GM13977 (cell line): Measurements from ENCODE around the gene CRMP1.
A peak's percentile ranks its signal among the peaks of the same experiment; 100 is the strongest.

ENCODE experiments used
- DNase-seq: peaks from one replicate; pipeline ENCODE4 v3.0.0; 2012; ENCODE audit warnings: low spot score
- CTCF ChIP-seq: IDR thresholded peaks from 2 replicates; pipeline ENCODE4 v1.5.1; 2012; ENCODE audit warnings: mild to moderate bottlenecking, control low read depth; ENCODE audit not compliant: insufficient read depth; ENCODE audit errors: extremely low read depth, missing control alignments
- in situ Hi-C: fragments of 300-500 bp; cut with MboI; formaldehyde crosslinking; loops from one replicate; pipeline ENCODE4 v1.12.0; 2022; ENCODE audit warnings: low sequenced_read_pairs, low pct_unique_long_range_greater_than_20kb, mixed read lengths, inconsistent platforms; ENCODE audit not compliant: unreplicated experiment

CRMP1 gene

GRCh38 chr4:5892323-5893003 is 423 bp downstream of the CRMP1 start:
- TF ChIP-seq CTCF = no peak
- DNase-seq = peak; percentile 24
- in situ Hi-C loops = no loop called here

GRCh38 chr4:5891563-5892322 is 1.1 kb downstream of the CRMP1 start:
- peak; percentile 31 for DNase-seq

GRCh38 chr4:5890063-5890727 is 2.7 kb downstream of the CRMP1 start:
- peak; percentile 43 for DNase-seq
- in situ Hi-C loops = no loop called here

More at GRCh38 chr4:5891563-5892322, 1.1 kb downstream of the CRMP1 start:
- in situ Hi-C loops = no loop called here
- no peak for TF ChIP-seq CTCF

GRCh38 chr4:5889002-5889696 is 3.7 kb downstream of the CRMP1 start:
- in situ Hi-C loops = no loop called here
- DNase-seq = no peak
- no peak for TF ChIP-seq CTCF

More at GRCh38 chr4:5890063-5890727, 2.7 kb downstream of the CRMP1 start:
- no peak for TF ChIP-seq CTCF

- DNase-seq = no peak
- no peak for TF ChIP-seq CTCF
- in situ Hi-C loops = no loop called here
Observed at GRCh38 chr4:5888222-5889001, 4.5 kb downstream of the CRMP1 start.
